Endodermal cell (in vitro differentiated cells): ENCODE data around the gene SURF6. TPM values are rescaled to one million over a fixed set of nuclear protein-coding genes. Genes with fewer than 3 reads are reported as not detected.

Experiments used
- DNase-seq: peaks from one replicate; pipeline ENCODE4 v3.0.0-alpha.2; 2017
- H3K27ac ChIP-seq: 2 replicates; pipeline ENCODE4 v1.5.1; 2013; ENCODE audit warnings: mild to moderate bottlenecking, low read depth, low read length, moderate library complexity
- H3K27me3 ChIP-seq: 2 replicates; pipeline ENCODE4 v1.6.1; 2013; ENCODE audit warnings: mild to moderate bottlenecking, low read length, moderate library complexity; ENCODE audit not compliant: insufficient read depth, control insufficient read depth, poor library complexity, severe bottlenecking
- H3K36me3 ChIP-seq: 2 replicates; pipeline ENCODE4 v1.7.0; 2013; ENCODE audit warnings: mild to moderate bottlenecking, low read length, moderate library complexity; ENCODE audit not compliant: control insufficient read depth, insufficient read depth
- H3K4me1 ChIP-seq: one replicate; pipeline ENCODE4 v1.7.0; 2013; ENCODE audit warnings: low read length; ENCODE audit not compliant: control insufficient read depth, insufficient read depth
- H3K4me3 ChIP-seq: 2 replicates; pipeline ENCODE4 v1.5.1; 2013; ENCODE audit warnings: mild to moderate bottlenecking, low read length, moderate library complexity
- H3K9ac ChIP-seq: 2 replicates; pipeline ENCODE4 v1.6.1; 2013; ENCODE audit warnings: mild to moderate bottlenecking, low read length, moderate library complexity; ENCODE audit not compliant: poor library complexity, severe bottlenecking; ENCODE audit errors: extremely low read depth
- H3K9me3 ChIP-seq: 2 replicates; pipeline ENCODE4 v1.6.1; 2013; ENCODE audit warnings: mild to moderate bottlenecking, low read length, moderate library complexity; ENCODE audit not compliant: control insufficient read depth
- H3K27ac Mint-ChIP-seq: 2 replicates; pipeline ENCODE4 v1.8.0; 2020; ENCODE audit warnings: mixed read lengths
- H3K27me3 Mint-ChIP-seq: 2 replicates; pipeline ENCODE4 v1.8.0; 2021; ENCODE audit warnings: mild to moderate bottlenecking, mixed read lengths; ENCODE audit not compliant: insufficient read depth
- H3K36me3 Mint-ChIP-seq: 2 replicates; pipeline ENCODE4 v1.8.0; 2020; ENCODE audit warnings: low read depth, mixed read lengths
- H3K4me1 Mint-ChIP-seq: 2 replicates; pipeline ENCODE4 v1.8.0; 2020; ENCODE audit warnings: mixed read lengths
- H3K4me3 Mint-ChIP-seq: 2 replicates; pipeline ENCODE4 v1.8.0; 2020; ENCODE audit warnings: mild to moderate bottlenecking, moderate library complexity, mixed read lengths
- H3K9me3 Mint-ChIP-seq: 2 replicates; pipeline ENCODE4 v1.8.0; 2020; ENCODE audit warnings: mild to moderate bottlenecking, mixed read lengths
- whole genome bisulfite sequencing, 2 experiments: methylation state at CpG; one replicate each; pipeline versions ENCODE4 v1.1.5 to v1.1.7; 2013; ENCODE audit warnings: missing lambda C conversion rate in 2 of 2, mixed read lengths in 1 of 2; ENCODE audit not compliant: insufficient coverage in 1 of 2, insufficient read length in 1 of 2; 5-methylcytosine and 5-hydroxymethylcytosine counted together
- total RNA-seq, 2 donors: library from RNA; stranded (reverse); fragmentation: NEBNext Ultra II Directional in 1 of 2; extraction: Animal tissue kit (Norgen Biotek cat#: 25700) in 1 of 2; gene quantifications; 2 replicates in 1 of 2; 3 replicates in 1 of 2; pipeline ENCODE4 v1.2.1, GENCODE V29; 2021
- TF ChIP-seq, protein P1 (sequence below): fragments of 200-600 bp; sonication (generic); conservative IDR thresholded peaks from 2 replicates; pipeline ENCODE4 v1.5.0; 2021; ENCODE audit warnings: antibody characterized with exemption, mild to moderate bottlenecking

Gene SURF6
- total RNA-seq, 2 donors from 2014 or later, result 22.9 to 27.5 TPM

DNA sequence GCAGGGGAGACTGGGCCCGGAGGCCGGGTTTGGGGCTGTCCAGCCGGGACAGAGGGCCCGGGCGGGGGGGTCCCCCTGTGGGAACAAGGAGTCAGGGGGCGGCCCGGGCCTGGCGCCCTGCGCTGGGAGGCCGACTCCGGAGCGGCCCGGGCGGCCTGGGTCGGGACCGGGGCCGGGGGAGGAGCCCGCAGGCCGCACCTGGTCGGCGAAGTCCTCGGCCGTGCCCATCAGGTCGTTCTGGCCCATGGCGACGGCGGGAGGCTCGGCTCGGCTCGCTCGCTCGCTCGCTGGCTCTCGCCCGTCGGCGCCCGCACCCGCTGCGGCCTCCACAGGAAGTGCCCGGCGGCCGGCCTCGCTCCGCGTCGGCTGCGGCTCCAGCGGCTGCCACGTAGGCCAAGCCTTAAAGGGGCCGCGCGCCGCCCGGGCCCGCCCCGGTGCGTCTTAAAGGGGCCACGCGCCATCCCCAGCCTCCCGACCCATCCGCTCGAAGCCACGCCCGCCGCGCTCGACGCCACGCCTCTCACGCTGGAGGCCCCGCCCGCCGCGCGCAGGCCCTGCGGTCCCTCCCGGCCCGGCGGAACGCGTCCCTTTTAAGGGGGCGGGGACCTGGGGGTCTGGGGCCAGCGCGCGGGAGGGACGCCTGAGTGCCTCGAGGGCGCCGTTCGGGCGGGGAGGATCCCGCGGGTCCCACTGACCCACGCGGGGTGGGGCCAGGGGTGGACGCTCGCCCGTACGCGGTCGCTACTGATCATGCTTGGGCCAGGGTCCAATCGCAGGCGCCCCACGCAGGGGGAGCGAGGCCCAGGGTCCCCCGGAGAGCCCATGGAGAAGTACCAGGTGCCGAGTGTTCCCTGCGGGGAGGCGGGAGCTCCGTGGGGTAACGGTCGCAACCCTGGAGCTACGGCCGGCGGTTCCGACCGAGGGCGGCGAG, 40.0 kb upstream of the SURF6 start, which contains the start of the genes STKLD1 and SURF4:
STKLD1 (plus strand) TSS at position 643 of the 931 bp plus-strand sequence; CDS start at position 751, 108 bp downstream.
SURF4 (minus strand) TSS at position 337 of the 931 bp plus-strand sequence; CDS start at position 246, 91 bp downstream.
- Mint-ChIP-seq H3K4me1 (peaks cover 22% of the 10 kb centered on the region), H3K4me3 (peak within 1 kb of the TSS; percentile 94), H3K27me3 (peaks cover 11% of the 10 kb centered on the region), H3K9me3 (peaks cover 9% of the 10 kb centered on the region), H3K36me3 (peaks cover 10% of the 10 kb centered on the region), H3K27ac (peak within 1 kb of the TSS; percentile 97)
- H3K27me3 ChIP-seq, result no peaks in the 10 kb centered on the region
- H3K4me3 ChIP-seq, result peak within 1 kb of the TSS; percentile 91
- H3K4me1 ChIP-seq, result peaks cover 11% of the 10 kb centered on the region
- peaks cover 25% of the 10 kb centered on the region for H3K36me3 ChIP-seq
- H3K9me3 ChIP-seq, result no peaks in the 10 kb centered on the region
- WGBS, 2 experiments, result 2 to 6% methylated on average over 39 to 120 of the region's 120 CpGs
- peak within 1 kb of the TSS; percentile 97 for H3K9ac ChIP-seq
- TF ChIP-seq, protein P1, sequence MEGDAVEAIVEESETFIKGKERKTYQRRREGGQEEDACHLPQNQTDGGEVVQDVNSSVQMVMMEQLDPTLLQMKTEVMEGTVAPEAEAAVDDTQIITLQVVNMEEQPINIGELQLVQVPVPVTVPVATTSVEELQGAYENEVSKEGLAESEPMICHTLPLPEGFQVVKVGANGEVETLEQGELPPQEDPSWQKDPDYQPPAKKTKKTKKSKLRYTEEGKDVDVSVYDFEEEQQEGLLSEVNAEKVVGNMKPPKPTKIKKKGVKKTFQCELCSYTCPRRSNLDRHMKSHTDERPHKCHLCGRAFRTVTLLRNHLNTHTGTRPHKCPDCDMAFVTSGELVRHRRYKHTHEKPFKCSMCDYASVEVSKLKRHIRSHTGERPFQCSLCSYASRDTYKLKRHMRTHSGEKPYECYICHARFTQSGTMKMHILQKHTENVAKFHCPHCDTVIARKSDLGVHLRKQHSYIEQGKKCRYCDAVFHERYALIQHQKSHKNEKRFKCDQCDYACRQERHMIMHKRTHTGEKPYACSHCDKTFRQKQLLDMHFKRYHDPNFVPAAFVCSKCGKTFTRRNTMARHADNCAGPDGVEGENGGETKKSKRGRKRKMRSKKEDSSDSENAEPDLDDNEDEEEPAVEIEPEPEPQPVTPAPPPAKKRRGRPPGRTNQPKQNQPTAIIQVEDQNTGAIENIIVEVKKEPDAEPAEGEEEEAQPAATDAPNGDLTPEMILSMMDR, result no peak
- peak within 1 kb of the TSS; percentile 86 for H3K27ac ChIP-seq
- DNase-seq, result peak; percentile 98

DNA sequence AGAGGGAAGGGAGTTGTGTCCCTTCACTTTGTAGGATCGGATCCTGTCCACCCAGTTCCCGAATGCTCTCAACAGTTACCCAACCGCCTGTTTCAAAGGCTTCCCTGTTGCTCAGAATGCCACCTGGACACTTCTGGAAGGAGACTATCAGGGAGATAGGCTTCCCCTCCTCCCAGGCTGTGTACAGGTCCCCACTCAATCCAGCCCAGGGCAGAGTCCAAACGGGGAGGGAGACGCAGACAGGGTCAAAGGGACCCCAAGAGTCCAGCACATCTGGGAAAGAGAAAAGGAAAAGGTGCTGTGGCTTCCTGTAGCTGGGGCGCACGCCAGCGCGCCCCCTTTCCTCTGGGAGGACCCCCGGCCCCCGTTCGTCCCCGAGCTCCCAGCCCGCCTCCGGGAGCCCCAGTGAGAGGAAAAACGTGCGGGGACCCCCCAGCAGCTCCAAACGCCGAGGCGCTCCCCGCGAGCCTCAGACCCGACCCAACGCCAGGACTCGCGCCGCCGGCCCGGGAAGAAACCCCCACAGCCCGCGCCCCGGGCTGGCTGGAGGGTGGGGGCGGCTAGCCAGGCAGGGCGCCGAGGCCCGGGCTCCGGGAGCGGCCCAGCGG, 39.2 kb upstream of the SURF6 start:
- DNase-seq, result peak; percentile 63
- H3K27me3 Mint-ChIP-seq, result peaks cover 11% of the 10 kb centered on the region
- Histone ChIP-seq H3K4me3 (peak overlapping the region; percentile 91), H3K4me1 (peaks cover 14% of the 10 kb centered on the region), H3K27ac (peak overlapping the region; percentile 86), H3K9me3 (no peaks in the 10 kb centered on the region), H3K9ac (peak overlapping the region; percentile 97), H3K27me3 (no peaks in the 10 kb centered on the region), H3K36me3 (peaks cover 32% of the 10 kb centered on the region)
- WGBS, 2 experiments, result 0% methylated on average over 5 to 39 of the region's 39 CpGs
- TF ChIP-seq, protein P1, result no peak
- H3K27ac Mint-ChIP-seq, result peak overlapping the region; percentile 97
- peaks cover 15% of the 10 kb centered on the region for H3K36me3 Mint-ChIP-seq
- peaks cover 30% of the 10 kb centered on the region for H3K4me1 Mint-ChIP-seq
- peaks cover 9% of the 10 kb centered on the region for H3K9me3 Mint-ChIP-seq
- H3K4me3 Mint-ChIP-seq, result peak overlapping the region; percentile 94

DNA sequence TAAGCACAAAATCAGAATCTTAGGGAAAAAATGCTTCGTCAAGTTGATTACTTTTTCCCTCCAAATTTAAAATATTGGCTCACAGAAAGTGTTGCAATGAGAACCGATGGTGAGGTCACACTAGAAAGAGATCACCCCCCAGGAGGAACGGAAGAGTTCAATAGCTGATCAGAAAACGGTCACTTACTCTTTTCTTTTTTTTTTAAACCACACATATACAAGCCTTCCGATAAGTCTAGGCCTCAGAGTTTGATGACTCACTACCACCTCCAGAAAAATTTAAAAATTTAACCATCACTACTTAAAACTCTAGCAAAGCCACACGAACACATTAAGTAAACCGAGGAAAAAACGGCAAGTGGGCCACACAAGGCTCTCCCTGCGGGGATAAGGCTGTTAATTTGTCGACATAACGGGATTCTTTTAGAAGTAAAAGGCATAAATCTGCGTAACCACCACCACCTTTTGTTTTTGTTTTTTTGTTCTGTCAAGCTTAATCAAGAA, 38.7 kb upstream of the SURF6 start:
- H3K4me3 Mint-ChIP-seq, result peak overlapping the region; percentile 94
- 43 to 48% methylated on average over 7 to 12 of the region's 12 CpGs for WGBS, 2 experiments
- TF ChIP-seq, protein P1, result no peak
- Histone ChIP-seq H3K36me3 (peaks cover 37% of the 10 kb centered on the region), H3K4me3 (peak overlapping the region; percentile 91), H3K9me3 (no peaks in the 10 kb centered on the region), H3K4me1 (peaks cover 18% of the 10 kb centered on the region), H3K9ac (peak overlapping the region; percentile 97), H3K27ac (no peak overlapping the region), H3K27me3 (no peaks in the 10 kb centered on the region)
- DNase-seq, result no peak
- H3K9me3 Mint-ChIP-seq, result peaks cover 9% of the 10 kb centered on the region
- H3K36me3 Mint-ChIP-seq, result peaks cover 18% of the 10 kb centered on the region
- H3K27ac Mint-ChIP-seq, result peak overlapping the region; percentile 97
- peaks cover 36% of the 10 kb centered on the region for H3K4me1 Mint-ChIP-seq
- H3K27me3 Mint-ChIP-seq, result peaks cover 11% of the 10 kb centered on the region
